A673 (cell line): ENCODE results near the gene B3GALT6. TPM values are rescaled to one million over a fixed set of nuclear protein-coding genes. Genes with fewer than 3 reads are reported as not detected.

ENCODE experiments used
- BruUV-seq: library from RNA; stranded (reverse); fragments of 400-500 nt; replicated peaks from 2 replicates; lab custom pipeline; 2021; lab: Mats Ljungman, UMichigan
- CTCF ChIA-PET: fragments of 300-600 bp; sonication (Branson Sonifier 250); formaldehyde crosslinking; loops from one replicate; lab custom pipeline; 2022; ENCODE audit warnings: antibody characterized with exemption; lab: Charles Lee
- POLR2A ChIA-PET: fragments of 300-600 bp; sonication (Branson Sonifier 250); formaldehyde crosslinking; loops from one replicate; lab custom pipeline; 2022; ENCODE audit warnings: antibody characterized with exemption; ENCODE audit not compliant: low non-redundant PET; lab: Charles Lee
- DNase-seq: peaks from one replicate; pipeline ENCODE4 v3.0.0-alpha.2; 2015; ENCODE audit warnings: low spot score
- H3K27ac ChIP-seq: fragments of 200-600 bp; sonication (generic); 2 replicates; pipeline ENCODE4 v1.5.1; 2016; ENCODE audit warnings: mixed run types, low read depth, mild to moderate bottlenecking, mixed read lengths, antibody characterized with exemption, low read length; ENCODE audit not compliant: poor library complexity, severe bottlenecking
- H3K27me3 ChIP-seq: fragments of 200-600 bp; sonication (generic); replicated peaks from 2 replicates; pipeline ENCODE4 v1.6.1; 2017; ENCODE audit warnings: mixed run types, low read depth, mild to moderate bottlenecking, mixed read lengths, antibody characterized with exemption, low read length; ENCODE audit not compliant: insufficient read depth, poor library complexity
- H3K36me3 ChIP-seq: fragments of 200-600 bp; sonication (generic); 2 replicates; pipeline ENCODE4 v1.6.1; 2016; ENCODE audit warnings: mixed run types, mild to moderate bottlenecking, mixed read lengths, antibody characterized with exemption, low read length; ENCODE audit not compliant: insufficient read depth, poor library complexity, severe bottlenecking
- H3K4me1 ChIP-seq: fragments of 200-600 bp; sonication (generic); 2 replicates; pipeline ENCODE4 v1.6.1; 2017; ENCODE audit warnings: mixed run types, mild to moderate bottlenecking, mixed read lengths, antibody characterized with exemption, low read length; ENCODE audit not compliant: insufficient read depth, poor library complexity, severe bottlenecking
- H3K4me3 ChIP-seq: fragments of 200-600 bp; sonication (generic); 2 replicates; pipeline ENCODE4 v1.5.1; 2016; ENCODE audit warnings: low read depth, mixed run types, mild to moderate bottlenecking, mixed read lengths, low read length; ENCODE audit not compliant: poor library complexity, severe bottlenecking
- H3K9me3 ChIP-seq: fragments of 200-600 bp; sonication (generic); 2 replicates; pipeline ENCODE4 v1.6.1; 2016; ENCODE audit warnings: mixed run types, low read depth, mild to moderate bottlenecking, mixed read lengths, antibody characterized with exemption, low read length; ENCODE audit not compliant: poor library complexity, severe bottlenecking
- CTCF ChIP-seq: fragments of 300-800, 200-600 bp; sonication (generic); conservative IDR thresholded peaks from 2 replicates; pipeline ENCODE4 v1.5.1; 2017; ENCODE audit warnings: low read depth, mild to moderate bottlenecking, antibody characterized with exemption, low read length, moderate library complexity, mixed read lengths
- EZH2 ChIP-seq: fragments of 200-600 bp; sonication (generic); IDR thresholded peaks from 2 replicates; pipeline ENCODE4 v1.6.1; 2017; ENCODE audit warnings: borderline replicate concordance, low read depth, mild to moderate bottlenecking, mixed read lengths, antibody characterized with exemption, low read length; ENCODE audit not compliant: poor library complexity, severe bottlenecking
- intact Hi-C: fragments of 100-400 bp; cut with micrococcal nuclease; formaldehyde crosslinking; loops from one replicate; pipeline ENCODE4 v1.10.0; 2022; ENCODE audit not compliant: unreplicated experiment
- total RNA-seq: library from RNA; stranded (reverse); gene quantifications from 2 replicates; pipeline ENCODE4 v1.2.3, GENCODE V29; 2021

B3GALT6 gene
- total RNA-seq, 1 experiment from 2014 or later: 41.8 TPM

DNA sequence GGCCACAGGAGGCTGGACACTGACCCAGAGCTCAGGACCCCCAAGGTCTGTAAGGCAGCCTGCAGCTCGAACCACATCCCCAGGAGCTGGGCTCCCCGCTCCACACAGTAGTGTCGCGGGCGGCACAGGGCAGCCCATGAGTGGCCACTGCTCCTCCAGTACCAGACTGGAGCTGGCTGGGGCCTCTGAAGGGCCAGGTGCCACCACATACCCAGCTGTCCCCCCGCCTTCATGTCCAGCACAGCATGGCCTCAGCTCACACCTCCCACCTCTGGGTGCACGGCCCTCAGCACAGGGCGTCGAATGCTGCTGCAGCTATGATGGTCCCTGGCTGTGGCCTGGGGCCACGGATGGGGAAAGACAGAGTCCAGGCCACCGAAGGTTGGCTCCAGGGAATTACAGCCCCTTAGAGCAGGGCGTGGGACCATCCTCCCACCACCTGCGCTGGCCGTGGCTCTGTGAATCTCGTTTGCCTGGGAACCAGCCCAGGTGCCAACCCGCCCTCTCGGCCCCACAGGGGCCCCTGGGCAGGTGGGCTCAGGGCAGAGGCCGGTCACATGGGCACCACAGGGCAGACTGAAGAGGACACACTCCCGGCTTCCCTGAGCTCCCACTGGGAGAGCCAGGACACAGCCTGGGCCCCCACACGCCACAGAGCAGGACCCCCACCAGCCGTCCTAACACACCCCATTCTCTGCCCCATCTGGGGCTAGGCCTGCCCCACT is 16.0 kb upstream of the B3GALT6 start:
- POLR2A ChIA-PET: no interaction called here
- TF ChIP-seq CTCF: no peak
- no peak for TF ChIP-seq EZH2
- intact Hi-C loops: loop anchor here (5.0 kb wide), 1 partner anchor 44 kb away; the partner anchor contains the start of gene TTLL10
- CTCF ChIA-PET: no interaction called here
- no peaks in the 10 kb centered on the region for H3K9me3 ChIP-seq
- H3K27ac ChIP-seq: no peak overlapping the region
- peaks cover 18% of the 10 kb centered on the region for H3K4me1 ChIP-seq
- no peak overlapping the region for H3K4me3 ChIP-seq
- no peak for DNase-seq
- H3K27me3 ChIP-seq: no peaks in the 10 kb centered on the region
- no TSS peak for BruUV-seq
- peaks cover 20% of the 10 kb centered on the region for H3K36me3 ChIP-seq

DNA sequence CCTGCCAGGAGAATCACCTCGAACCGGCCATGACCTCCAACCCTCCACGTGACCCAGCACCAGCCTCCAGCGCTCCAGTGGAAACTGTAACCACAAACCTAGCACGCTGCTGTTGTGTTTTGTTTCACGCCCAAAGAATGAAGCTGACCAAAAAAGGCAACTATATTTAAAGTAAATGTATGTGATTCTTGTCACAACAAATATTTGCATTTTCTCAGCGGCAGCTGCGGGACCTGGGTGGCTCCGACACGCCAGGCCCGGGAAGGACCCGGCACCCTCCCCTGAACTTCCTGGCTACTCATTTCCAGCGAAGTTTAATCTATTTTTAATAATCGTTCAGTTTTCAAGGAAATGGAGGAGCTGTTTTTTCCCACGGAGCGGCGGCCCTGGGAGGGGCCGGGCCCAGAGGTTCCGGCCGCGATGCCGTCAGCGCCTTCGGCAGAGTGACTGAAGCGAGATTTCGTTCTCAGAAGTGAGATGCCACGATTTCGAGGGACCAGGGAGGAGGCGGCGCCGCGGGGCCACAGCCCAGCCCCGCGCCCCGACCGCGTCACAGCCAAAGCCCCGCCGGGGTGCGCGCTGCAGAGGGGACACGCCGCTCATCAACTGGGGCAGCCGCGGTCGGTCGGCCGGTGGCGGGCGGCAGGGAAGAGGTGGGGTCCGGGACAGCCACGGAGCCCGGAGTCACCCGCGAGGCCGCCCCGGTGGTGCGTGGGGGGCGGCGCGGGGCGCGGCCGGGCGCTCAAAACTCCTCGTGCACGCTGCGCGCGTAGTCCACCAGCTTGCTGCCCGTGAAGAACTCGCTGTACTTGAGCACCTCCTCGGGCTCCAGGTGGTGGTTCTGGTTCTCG is 15.0 kb upstream of the B3GALT6 start:
- ChIA-PET POLR2A (no interaction called here), CTCF (no interaction called here)
- Histone ChIP-seq H3K27ac (no peak overlapping the region), H3K9me3 (no peaks in the 10 kb centered on the region), H3K4me3 (no peak overlapping the region), H3K4me1 (peaks cover 18% of the 10 kb centered on the region), H3K36me3 (peaks cover 25% of the 10 kb centered on the region), H3K27me3 (no peaks in the 10 kb centered on the region)
- BruUV-seq: TSS peak; percentile 91
- intact Hi-C loops: loop anchor here (5.0 kb wide), 1 partner anchor 45 kb away; the partner anchor contains the start of gene TTLL10
- no peak for DNase-seq
- no peak for TF ChIP-seq CTCF
- TF ChIP-seq EZH2: no peak

DNA sequence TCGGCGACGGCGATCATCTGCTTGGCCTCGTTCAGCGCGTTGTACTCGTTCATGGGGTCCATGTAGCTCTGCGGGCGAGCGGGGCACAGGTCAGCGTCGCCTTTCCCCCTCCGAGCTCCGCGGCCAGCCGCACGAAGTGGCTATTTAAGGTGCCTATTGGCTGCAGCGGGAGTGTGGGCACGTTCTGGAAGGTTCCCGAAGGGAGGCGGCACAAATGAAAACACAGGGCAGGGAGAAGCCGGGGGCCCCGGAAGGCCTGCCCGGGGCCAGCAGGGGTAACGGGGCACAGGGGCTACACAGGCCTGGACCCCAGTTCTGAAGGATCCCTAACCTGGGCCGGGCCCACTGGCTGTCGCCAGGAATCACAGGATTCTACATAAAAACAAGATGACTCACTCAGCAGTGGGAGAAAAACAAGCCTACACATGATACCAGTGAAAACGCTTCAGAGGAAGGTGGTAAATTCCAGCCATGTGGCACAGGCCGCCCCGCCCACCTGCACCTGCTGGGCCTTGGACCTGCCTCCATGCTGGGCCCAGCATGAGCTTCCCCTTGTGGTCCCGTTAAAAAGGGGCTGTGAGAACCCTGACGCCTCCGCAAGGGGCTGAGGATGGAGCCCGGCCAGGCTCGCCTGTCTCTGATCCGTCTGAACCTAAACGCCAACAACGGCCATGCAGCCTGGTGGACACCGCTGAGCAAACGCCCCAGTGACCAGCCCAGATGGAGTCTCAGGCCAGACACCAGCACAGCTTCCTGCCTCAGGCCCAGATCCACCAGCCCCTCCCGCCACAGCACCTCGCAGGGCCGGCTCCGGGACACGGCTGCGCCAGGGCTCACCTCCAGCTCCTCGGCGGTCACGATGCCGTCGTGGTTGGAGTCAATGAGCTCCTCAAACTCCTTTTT is 14.2 kb upstream of the B3GALT6 start:
- H3K9me3 ChIP-seq: no peaks in the 10 kb centered on the region
- BruUV-seq: no TSS peak
- peaks cover 31% of the 10 kb centered on the region for H3K36me3 ChIP-seq
- H3K4me1 ChIP-seq: peaks cover 18% of the 10 kb centered on the region
- intact Hi-C loops: loop anchor here (5.0 kb wide), 1 partner anchor 46 kb away; the partner anchor contains the start of gene TTLL10
- no peak overlapping the region for H3K4me3 ChIP-seq
- TF ChIP-seq CTCF (no peak), EZH2 (no peak)
- POLR2A ChIA-PET: no interaction called here
- no peaks in the 10 kb centered on the region for H3K27me3 ChIP-seq
- peak overlapping the region; percentile 37 for H3K27ac ChIP-seq
- peak; percentile 72 for DNase-seq
- CTCF ChIA-PET: no interaction called here
